Measurements from ENCODE around the gene PITRM1.
"Not testable (repeated sequence)": the region's sequence is repeated elsewhere in the genome, so short reads cannot be mapped to it uniquely, and the experiment has no call there.

Gene PITRM1, protein sequence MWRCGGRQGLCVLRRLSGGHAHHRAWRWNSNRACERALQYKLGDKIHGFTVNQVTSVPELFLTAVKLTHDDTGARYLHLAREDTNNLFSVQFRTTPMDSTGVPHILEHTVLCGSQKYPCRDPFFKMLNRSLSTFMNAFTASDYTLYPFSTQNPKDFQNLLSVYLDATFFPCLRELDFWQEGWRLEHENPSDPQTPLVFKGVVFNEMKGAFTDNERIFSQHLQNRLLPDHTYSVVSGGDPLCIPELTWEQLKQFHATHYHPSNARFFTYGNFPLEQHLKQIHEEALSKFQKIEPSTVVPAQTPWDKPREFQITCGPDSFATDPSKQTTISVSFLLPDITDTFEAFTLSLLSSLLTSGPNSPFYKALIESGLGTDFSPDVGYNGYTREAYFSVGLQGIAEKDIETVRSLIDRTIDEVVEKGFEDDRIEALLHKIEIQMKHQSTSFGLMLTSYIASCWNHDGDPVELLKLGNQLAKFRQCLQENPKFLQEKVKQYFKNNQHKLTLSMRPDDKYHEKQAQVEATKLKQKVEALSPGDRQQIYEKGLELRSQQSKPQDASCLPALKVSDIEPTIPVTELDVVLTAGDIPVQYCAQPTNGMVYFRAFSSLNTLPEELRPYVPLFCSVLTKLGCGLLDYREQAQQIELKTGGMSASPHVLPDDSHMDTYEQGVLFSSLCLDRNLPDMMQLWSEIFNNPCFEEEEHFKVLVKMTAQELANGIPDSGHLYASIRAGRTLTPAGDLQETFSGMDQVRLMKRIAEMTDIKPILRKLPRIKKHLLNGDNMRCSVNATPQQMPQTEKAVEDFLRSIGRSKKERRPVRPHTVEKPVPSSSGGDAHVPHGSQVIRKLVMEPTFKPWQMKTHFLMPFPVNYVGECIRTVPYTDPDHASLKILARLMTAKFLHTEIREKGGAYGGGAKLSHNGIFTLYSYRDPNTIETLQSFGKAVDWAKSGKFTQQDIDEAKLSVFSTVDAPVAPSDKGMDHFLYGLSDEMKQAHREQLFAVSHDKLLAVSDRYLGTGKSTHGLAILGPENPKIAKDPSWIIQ

GRCh38 chr10:3172446-3173170 is at the start of gene PITRM1:
PITRM1 (minus strand) TSS chr10:3172782; CDS start chr10:3172772, 10 bp downstream.
- peak; percentile 99 for DNase-seq

GRCh38 chr10:3222068-3222467 is 49.5 kb upstream of the PITRM1 start:
- no peak for DNase-seq

- not testable (repeated sequence) for DNase-seq
Measured at GRCh38 chr10:3221601-3222000, 49.0 kb upstream of the PITRM1 start.

DNA sequence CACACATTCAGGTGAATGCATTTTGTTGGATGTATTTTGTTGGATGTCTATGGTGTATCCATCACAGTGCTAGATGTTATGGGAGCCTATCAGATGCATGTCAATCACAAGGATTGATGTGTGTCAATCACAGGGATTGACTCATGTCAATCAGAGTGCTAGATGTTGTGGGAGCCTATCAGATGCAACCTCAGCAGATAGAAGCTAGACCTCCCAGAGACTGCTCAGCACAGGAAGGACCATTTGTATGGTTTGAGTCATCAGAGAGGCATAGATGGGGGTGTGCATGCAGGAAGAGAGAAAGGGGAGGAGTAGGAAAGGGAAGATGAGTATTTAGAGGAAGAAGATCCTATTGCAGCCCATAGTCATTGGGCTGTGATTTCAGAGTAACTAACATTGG is 48.3 kb upstream of the PITRM1 start:
- DNase-seq = no peak

DNA sequence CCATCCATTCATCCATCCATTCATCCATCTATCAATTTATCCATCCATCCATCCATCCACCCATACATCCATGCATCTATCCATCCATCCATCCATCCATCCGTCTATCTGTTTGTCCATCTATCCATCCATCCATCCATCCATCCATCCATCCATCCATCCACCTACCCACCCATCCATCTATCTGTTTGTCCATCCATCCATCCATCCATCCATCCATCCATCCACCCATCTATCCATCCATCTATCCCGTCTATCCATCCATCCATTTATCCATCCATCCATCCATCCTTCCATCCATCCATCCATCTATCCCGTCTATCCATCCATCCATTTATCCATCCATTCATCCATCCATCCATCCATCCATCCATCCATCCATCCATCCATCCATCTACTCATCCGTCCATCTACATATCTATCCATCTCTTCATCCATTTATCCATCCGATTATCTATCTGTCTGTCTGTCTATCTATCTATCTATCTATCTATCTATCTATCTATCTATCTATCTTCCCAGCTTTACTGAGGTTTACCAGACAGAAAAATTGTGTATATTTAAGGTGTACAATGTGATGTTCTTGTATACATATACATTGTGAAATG is 46.5 kb upstream of the PITRM1 start:
- DNase-seq = not testable (repeated sequence)

GRCh38 chr10:3217853-3218252 is 45.3 kb upstream of the PITRM1 start:
- no peak for DNase-seq

DNA sequence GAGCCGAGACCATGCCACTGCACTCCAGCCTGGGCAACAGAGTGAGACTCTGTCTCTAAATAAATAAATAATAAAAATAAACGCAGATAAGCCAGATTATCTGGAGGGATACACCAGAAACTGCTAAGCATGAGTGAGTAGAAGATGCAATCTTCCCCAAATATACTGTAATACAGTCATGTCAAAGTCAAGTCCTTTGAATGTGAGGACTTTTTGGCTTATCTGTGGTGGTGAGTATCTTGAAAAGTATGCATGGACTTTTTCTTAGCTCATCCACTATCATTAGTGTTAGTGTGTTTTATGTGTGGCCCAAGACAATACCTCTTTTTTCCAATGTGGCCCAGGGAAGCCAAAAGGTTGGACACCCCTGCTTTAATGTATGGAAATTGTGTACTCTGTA is 44.7 kb upstream of the PITRM1 start:
- no peak for DNase-seq

DNA sequence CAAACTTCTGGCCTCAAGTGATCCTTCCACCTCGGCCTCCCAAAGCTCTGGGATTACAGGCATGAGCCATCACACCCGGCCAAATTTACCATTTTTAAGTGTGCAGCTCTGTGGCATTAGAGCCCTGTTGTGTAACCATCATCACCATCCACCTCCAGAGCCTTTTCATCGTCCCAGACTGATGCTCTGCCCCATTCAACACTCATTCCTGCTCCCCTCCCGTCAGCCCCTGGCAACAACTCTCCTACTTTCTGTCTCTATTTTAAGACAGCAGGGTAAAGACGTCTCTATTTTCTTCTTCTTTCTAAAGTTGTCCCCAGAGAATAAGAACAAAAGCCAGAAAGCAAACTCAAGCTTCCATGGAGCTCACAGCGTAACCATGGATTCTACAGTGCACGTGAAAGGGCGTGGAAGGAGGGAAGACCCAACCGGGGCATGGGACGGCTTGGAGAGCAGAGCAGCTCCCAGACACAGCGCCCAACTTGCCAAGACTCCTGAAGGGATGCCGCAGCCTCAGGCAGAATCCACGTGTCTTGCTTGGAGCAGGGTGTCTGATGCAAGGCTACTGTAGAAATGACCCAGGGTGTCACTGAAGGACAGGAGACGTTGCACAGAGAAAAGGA is 42.7 kb upstream of the PITRM1 start:
- DNase-seq = no peak

DNA sequence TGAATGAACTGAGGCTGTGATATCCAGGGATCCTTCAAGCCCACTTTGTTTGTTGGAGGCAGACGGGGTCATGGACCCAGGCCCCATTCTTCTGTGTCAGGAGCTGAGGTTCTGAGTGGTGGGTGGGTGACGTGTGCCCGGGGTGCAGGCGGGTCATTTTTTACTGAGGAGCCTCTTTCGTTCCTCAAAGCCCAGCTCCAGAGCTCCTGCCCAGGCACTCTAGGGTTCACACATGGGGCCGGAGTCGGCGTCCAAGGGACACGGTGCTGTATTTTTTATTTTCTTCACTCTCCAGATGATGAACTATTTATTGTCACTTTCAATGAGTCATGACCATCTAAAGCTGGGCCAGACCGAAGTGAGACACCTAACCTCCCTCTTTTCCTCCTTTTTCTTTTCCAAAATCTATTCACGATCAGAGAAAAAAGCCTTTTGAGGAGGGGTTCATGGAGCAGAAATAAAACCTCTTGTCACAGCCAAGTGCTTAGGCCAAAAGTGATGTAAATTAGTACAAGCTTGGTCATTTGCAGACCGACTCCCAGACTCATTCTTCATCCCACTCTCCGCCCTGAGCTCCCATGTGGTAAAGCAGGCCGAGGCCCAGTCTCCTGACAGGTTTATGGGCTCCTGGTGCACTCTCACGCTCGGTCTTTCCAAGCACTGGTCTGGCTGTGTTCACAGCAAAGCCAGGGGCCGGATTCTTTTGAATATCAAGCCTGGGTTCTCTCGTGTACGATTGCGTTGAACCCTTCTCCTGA is 41.4 kb upstream of the PITRM1 start:
- DNase-seq = no peak

DNA sequence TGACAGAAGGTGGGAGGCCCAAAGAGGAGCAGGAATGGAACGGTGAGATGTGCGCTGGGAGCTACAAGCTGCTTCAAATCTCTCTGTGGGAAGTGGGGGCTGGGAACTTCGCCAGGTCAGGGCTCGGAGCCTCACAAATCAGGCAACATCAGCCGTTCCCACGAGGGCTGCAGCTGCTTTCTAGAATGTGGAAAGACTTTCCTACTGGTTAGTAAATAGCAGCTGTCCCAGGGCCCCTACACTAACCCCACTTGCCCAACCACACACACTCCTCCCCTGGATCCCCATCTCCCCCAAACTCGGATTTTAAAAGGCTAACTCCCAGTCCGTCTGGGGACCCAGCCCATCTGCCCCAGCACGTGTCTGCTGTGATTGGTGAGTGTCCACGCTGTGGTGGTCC is 40.6 kb upstream of the PITRM1 start:
- no peak for DNase-seq

- no peak for DNase-seq
Measured at GRCh38 chr10:3210251-3210877, 37.8 kb upstream of the PITRM1 start.

GRCh38 chr10:3208481-3209406 is 36.2 kb upstream of the PITRM1 start:
- DNase-seq = no peak

- DNase-seq = no peak
Measured at GRCh38 chr10:3207351-3207750, 34.8 kb upstream of the PITRM1 start.

DNA sequence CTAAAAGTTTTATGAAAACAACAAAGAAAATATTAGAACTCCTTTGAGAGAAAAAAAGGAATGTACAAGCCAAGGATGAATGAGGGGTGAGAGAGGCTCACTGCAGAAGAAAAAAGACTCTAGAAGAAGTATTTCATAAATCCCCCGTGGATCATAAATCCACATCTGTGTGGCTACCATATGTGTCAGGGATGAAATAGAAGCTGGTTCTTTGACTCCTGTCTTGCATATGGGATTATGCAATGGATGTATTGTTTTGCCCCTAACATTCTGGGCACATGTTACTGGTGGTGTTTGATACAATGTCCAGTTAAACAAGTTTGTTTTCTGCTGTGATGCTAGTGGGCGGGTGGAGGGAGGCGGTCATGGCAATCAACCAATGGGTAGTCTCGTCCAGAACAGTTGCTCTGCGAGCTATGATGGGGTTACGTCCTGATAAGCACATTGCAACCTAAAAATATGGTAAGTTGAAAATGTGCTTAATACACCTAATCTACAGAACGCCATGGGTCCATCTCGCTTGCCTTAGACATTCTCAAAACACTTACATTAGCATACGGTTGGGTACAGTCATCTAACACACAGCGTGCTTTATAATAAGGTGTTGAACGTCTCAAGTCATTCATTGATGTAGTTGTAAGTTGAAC is 34.1 kb upstream of the PITRM1 start:
- no peak for DNase-seq

DNA sequence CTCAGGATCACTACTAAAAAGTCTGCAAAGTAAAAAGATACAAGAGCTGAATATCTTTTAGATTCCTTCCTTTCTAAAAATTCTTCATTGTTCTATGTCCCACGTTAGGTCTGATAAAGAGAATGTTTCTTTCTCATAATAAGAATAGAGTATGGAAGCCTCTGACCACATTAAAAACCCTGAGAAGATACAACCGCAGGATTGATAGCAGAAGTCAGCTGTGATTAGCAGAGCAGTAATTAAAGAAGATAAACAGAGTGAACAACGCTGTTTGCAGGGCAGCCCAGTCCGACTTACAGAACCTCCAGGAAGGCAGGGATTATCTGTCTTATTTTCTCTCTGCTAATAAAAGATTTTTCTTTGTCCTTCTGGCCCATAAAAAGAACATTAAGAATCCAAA is 31.4 kb upstream of the PITRM1 start:
- DNase-seq = no peak

- DNase-seq = no peak
Measured at GRCh38 chr10:3203016-3203811, 30.6 kb upstream of the PITRM1 start.

GRCh38 chr10:3201796-3202195 is 29.2 kb upstream of the PITRM1 start:
- DNase-seq = no peak

GRCh38 chr10:3199488-3199887 is 26.9 kb upstream of the PITRM1 start:
- DNase-seq = peak; percentile 9

Measured in hematopoietic multipotent progenitor cell treated with erythropoietin and hydrocortisone succinate and interleukin-3 and kit ligand, for 6 days (in vitro differentiated cells).